GM12878 (cell line): Measurements from ENCODE around the gene OSBPL5. TPM values are rescaled to one million over a fixed set of nuclear protein-coding genes. Genes with fewer than 3 reads are reported as not detected.

Source experiments
- ATAC-seq: fragments of 200-7000 bp; cut with Tn5 transposase; 3 replicates; pipeline ENCODE4 v1.9.1; 2020; ENCODE audit warnings: mild to moderate bottlenecking, moderate library complexity
- BruUV-seq: library from RNA; stranded (reverse); fragments of 400-500 nt; replicated peaks from 2 replicates; lab custom pipeline; 2021; lab: Mats Ljungman, UMichigan
- CTCF ChIA-PET: fragments of 300-600 bp; sonication (Branson Sonifier 250); formaldehyde crosslinking; extraction: SDS; loops from one replicate; lab custom pipeline; 2021; ENCODE audit warnings: inconsistent platforms; lab: Yijun Ruan, JAX
- POLR2A ChIA-PET: fragments of 350-600 bp; formaldehyde crosslinking; extraction: SDS; loops from one replicate; lab custom pipeline; 2021; ENCODE audit warnings: inconsistent platforms; lab: Charles Lee
- RAD21 ChIA-PET: fragments of 300-600 bp; sonication (Branson Sonifier 250); formaldehyde crosslinking; loops from one replicate; lab custom pipeline; 2023; ENCODE audit warnings: antibody characterized with exemption; ENCODE audit not compliant: unreplicated experiment; lab: Charles Lee
- SMC1A ChIA-PET: fragments of 300-600 bp; sonication (Branson Sonifier 250); formaldehyde crosslinking; loops from one replicate; lab custom pipeline; 2023; ENCODE audit not compliant: unreplicated experiment, uncharacterized antibody; lab: Charles Lee
- DNase-seq: peaks from one replicate; pipeline ENCODE4 v3.0.0-alpha.2; 2011; ENCODE audit warnings: low read depth, low spot score
- FAIRE-seq: peaks from 3 replicates; lab custom pipeline; 2011; peaks lifted over from hg19 to GRCh38; lab: Jason Lieb, UNC
- H2AFZ ChIP-seq: 2 replicates; pipeline ENCODE4 v1.6.0; 2011; ENCODE audit warnings: low read depth, low read length, control low read depth; ENCODE audit not compliant: control insufficient read depth
- H3K27ac ChIP-seq: 2 replicates; pipeline ENCODE4 v1.5.1; 2011; ENCODE audit warnings: control low read depth; ENCODE audit not compliant: control insufficient read depth, insufficient read depth
- H3K27me3 ChIP-seq, 2 experiments: replicated peaks in 1 of 2; 2 replicates each; pipeline versions ENCODE4 v1.6.0 to v1.6.1; 2011; ENCODE audit warnings: low read length in 1 of 2; ENCODE audit not compliant: control insufficient read depth in 2 of 2, insufficient read depth in 2 of 2
- H3K36me3 ChIP-seq, 2 experiments: 2 replicates each; pipeline ENCODE4 v1.5.1; 2011; ENCODE audit warnings: low read length in 1 of 2; ENCODE audit not compliant: control insufficient read depth in 2 of 2, insufficient read depth in 2 of 2
- H3K4me1 ChIP-seq: 2 replicates; pipeline ENCODE4 v1.6.1; 2011; ENCODE audit warnings: mild to moderate bottlenecking, low read length, moderate library complexity, mixed read lengths; ENCODE audit not compliant: control insufficient read depth, insufficient read depth
- H3K4me2 ChIP-seq: 2 replicates; pipeline ENCODE4 v1.6.0; 2011; ENCODE audit warnings: control low read depth; ENCODE audit not compliant: control insufficient read depth, insufficient read depth
- H3K4me3 ChIP-seq: fragments of 200-600 bp; sonication (generic); 2 replicates; pipeline ENCODE4 v1.5.1; 2016
- H3K79me2 ChIP-seq: 2 replicates; pipeline ENCODE4 v1.6.0; 2011; ENCODE audit warnings: low read length; ENCODE audit not compliant: control insufficient read depth, insufficient read depth
- H3K9ac ChIP-seq: 2 replicates; pipeline ENCODE4 v1.8.0; 2011; ENCODE audit warnings: low read length, control low read depth, mixed read lengths; ENCODE audit not compliant: control insufficient read depth, insufficient read depth
- H3K9me3 ChIP-seq: replicated peaks from 3 replicates; pipeline ENCODE4 v1.5.1; 2011; ENCODE audit warnings: mild to moderate bottlenecking, low read length; ENCODE audit not compliant: control insufficient read depth, insufficient read depth
- H4K20me1 ChIP-seq: 2 replicates; pipeline ENCODE4 v1.6.0; 2011; ENCODE audit not compliant: control insufficient read depth, insufficient read depth
- CHD2 ChIP-seq: IDR thresholded peaks from 2 replicates; pipeline ENCODE4 v1.6.1; 2011; ENCODE audit warnings: low read depth, low read length, improper control_type of control experiment, borderline replicate concordance
- IRF5 ChIP-seq: fragments of 450-650 bp; IDR thresholded peaks from 2 replicates; pipeline ENCODE4 v1.6.1; 2017; ENCODE audit warnings: borderline replicate concordance
- JUNB ChIP-seq: IDR thresholded peaks from 2 replicates; pipeline ENCODE4 v1.6.1; 2016; ENCODE audit warnings: antibody characterized with exemption, mild to moderate bottlenecking
- TBL1XR1 ChIP-seq: IDR thresholded peaks from 2 replicates; pipeline ENCODE4 v1.6.1; 2012; ENCODE audit warnings: low read depth, low read length, improper control_type of control experiment
- WGBS: methylation state at CpG from one replicate; pipeline ENCODE4 v1.1.6; 2016; ENCODE audit warnings: low lambda C conversion rate; ENCODE audit not compliant: insufficient replicate concordance, insufficient coverage; ENCODE audit errors: missing lambda C conversion rate; 5-methylcytosine and 5-hydroxymethylcytosine counted together
- in situ Hi-C: fragments of 300-500 bp; cut with MboI; formaldehyde crosslinking; loops from 9 replicates; pipeline ENCODE4 v1.14.3; 2018; ENCODE audit warnings: mixed read lengths
- intact Hi-C: fragments of 100-400 bp; cut with micrococcal nuclease; formaldehyde crosslinking; loops from one replicate; pipeline ENCODE4 v1.14.2; 2022; ENCODE audit not compliant: unreplicated experiment
- polyA plus RNA-seq, 11 experiments: library from polyadenylated mRNA; depleted of rRNA in 4 of 11; unstranded in 6 of 11; stranded (reverse) in 5 of 11; fragments of >200 nt; fragmentation: Nextera tagmentation in 4 of 11; fragmentation: Illumina TruSeq in 1 of 11; extraction: Ambion mirVana in 4 of 11; extraction: Trizol in 1 of 11; gene quantifications; 1 replicate in 1 of 11; 2 replicates in 10 of 11; pipeline versions ENCODE4 v1.2.1 to v1.2.3, GENCODE V29; 2011 to 2016; ENCODE audit warnings: inconsistent platforms in 2 of 11, missing spikeins in 2 of 11, low read depth in 1 of 11
- total RNA-seq, 4 experiments: library from RNA; depleted of rRNA in 3 of 4; stranded (reverse); fragments of >200 nt in 3 of 4; fragmentation: Illumina TruSeq in 1 of 4; extraction: Trizol in 1 of 4; gene quantifications; 2 replicates each; pipeline versions ENCODE4 v1.2.1 to v1.2.3, GENCODE V29; 2013 to 2021

OSBPL5 gene
- total and polyA plus RNA-seq, 10 of the 15 experiments (the other 5 are each of a cell fraction or from before 2014, with no cell fraction given) = not detected

DNA sequence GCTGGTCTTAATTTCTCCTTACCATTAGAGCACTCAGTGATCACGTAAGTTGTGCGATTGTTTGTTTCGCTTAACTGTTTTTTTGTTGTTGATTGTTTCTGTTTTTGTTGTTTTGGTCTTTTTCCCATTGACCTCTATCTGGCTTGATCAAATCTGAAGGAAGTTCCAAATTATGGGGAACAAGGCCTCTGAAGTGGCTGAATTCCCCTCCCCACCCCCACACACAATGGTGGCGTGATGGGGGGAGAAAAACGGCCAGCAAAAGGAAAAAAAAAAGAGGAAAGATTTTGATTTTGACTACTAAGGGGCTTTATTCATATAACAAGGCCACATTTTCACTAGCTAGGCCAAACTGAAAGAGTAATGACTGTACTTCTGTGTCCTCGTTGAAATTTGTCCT is 53.6 kb downstream of the OSBPL5 start:
- H3K27ac ChIP-seq = no peak overlapping the region
- H4K20me1 ChIP-seq = no peaks in the 10 kb centered on the region
- 62% methylated on average over 4 of the region's 6 CpGs for WGBS
- no peaks in the 10 kb centered on the region for H3K36me3 ChIP-seq
- no peak overlapping the region for H3K4me3 ChIP-seq
- no peaks in the 10 kb centered on the region for H3K27me3 ChIP-seq
- DNase-seq = no peak
- in situ Hi-C loops (no loop called here), intact Hi-C loops (loop anchor here (10.0 kb wide), 1 partner anchor 293 kb away; no protein-coding TSS in a partner anchor)
- BruUV-seq = no TSS peak
- POLR2A ChIA-PET = no interaction called here
- CTCF ChIA-PET = interaction anchor here (0.6 to 1.8 kb wide), 7 partner anchors 38 to 306 kb away, joined by 3 to 5 read pairs (median 3); no protein-coding TSS in a partner anchor
- no peaks in the 10 kb centered on the region for H3K4me1 ChIP-seq
- no peaks in the 10 kb centered on the region for H3K79me2 ChIP-seq
- no peak for ATAC-seq
- H2AFZ ChIP-seq = no peak overlapping the region
- TF ChIP-seq CHD2 (no peak), JUNB (no peak), IRF5 (no peak), TBL1XR1 (no peak)
- TF ChIP-seq, all 136 proteins: peak for 0
- no peak overlapping the region for H3K9ac ChIP-seq
- H3K9me3 ChIP-seq = no peaks in the 10 kb centered on the region
- H3K4me2 ChIP-seq = no peak overlapping the region
- FAIRE-seq = no peak
- ChIA-PET SMC1A (interaction anchor here (1.0 kb wide), 1 partner anchor 274 kb away, joined by 3 read pairs; no protein-coding TSS in a partner anchor), RAD21 (interaction anchor here (1.6 kb wide), 1 partner anchor 306 kb away, joined by 3 read pairs; no protein-coding TSS in a partner anchor)
